Left ventricle myocardium inferior (tissue), 1 donor: Measurements from ENCODE around the gene PADI6. TPM values are rescaled to one million over a fixed set of nuclear protein-coding genes. Genes with fewer than 3 reads are reported as not detected.

ENCODE experiments used
- DNase-seq: peaks from one replicate; pipeline ENCODE4 v3.0.0-alpha.2; 2020
- H3K27ac ChIP-seq: fragments of 200-600 bp; replicated peaks from 2 replicates; pipeline ENCODE4 v1.8.0; 2021
- H3K27me3 ChIP-seq: fragments of 200-600 bp; 2 replicates; pipeline ENCODE4 v1.8.0; 2021; ENCODE audit warnings: low read depth
- H3K36me3 ChIP-seq: fragments of 200-600 bp; 2 replicates; pipeline ENCODE4 v1.8.0; 2021
- H3K4me1 ChIP-seq: fragments of 200-600 bp; 2 replicates; pipeline ENCODE4 v1.8.0; 2021
- H3K4me3 ChIP-seq: fragments of 200-600 bp; 2 replicates; pipeline ENCODE4 v1.8.0; 2021; ENCODE audit warnings: mild to moderate bottlenecking, moderate library complexity
- H3K9me3 ChIP-seq: fragments of 200-600 bp; replicated peaks from 2 replicates; pipeline ENCODE4 v1.8.0; 2021
- CTCF ChIP-seq: fragments of 200-600 bp; IDR thresholded peaks from 2 replicates; pipeline ENCODE4 v1.8.0; 2021; ENCODE audit warnings: antibody characterized with exemption, mild to moderate bottlenecking, borderline replicate concordance
- intact Hi-C: fragments of 100-400 bp; cut with micrococcal nuclease; formaldehyde crosslinking; loops from one replicate; pipeline ENCODE4 v1.11.0; 2022
- long read RNA-seq: library from polyadenylated mRNA; unstranded; transcript quantifications from one replicate; pipeline ENCODE4 v2.0.0, GENCODE V29; 2021
- total RNA-seq: library from RNA; stranded (reverse); fragmentation: NEBNext Ultra II Directional; extraction: Animal tissue kit (Norgen Biotek cat#: 25700); gene quantifications from one replicate; pipeline ENCODE4 v1.2.1, GENCODE V29; 2021
- donor health status: DM: no; HTN: yes; CAD: no; lungs with severe emphysema.

The PADI6 gene
- not detected for total RNA-seq
- long read RNA-seq, result 0 reads

- Histone ChIP-seq H3K9me3 (no peaks in the 10 kb centered on the region), H3K36me3 (no peaks in the 10 kb centered on the region), H3K27me3 (peaks cover 96% of the 10 kb centered on the region), H3K4me1 (no peaks in the 10 kb centered on the region), H3K4me3 (no peak within 1 kb of the TSS), H3K27ac (no peak within 1 kb of the TSS)
- DNase-seq, result no peak
- TF ChIP-seq CTCF, result no peak
- intact Hi-C loops, result no loop called here
Observed at GRCh38 chr1:17371896-17372295, at the start of gene PADI6. Gene PADI6, plus strand, starts transcription at chr1:17372196. Its CDS starts 50 bp downstream, at chr1:17372246.

- Histone ChIP-seq H3K27me3 (peaks cover 77% of the 10 kb centered on the region), H3K4me3 (no peak overlapping the region), H3K27ac (no peak overlapping the region), H3K9me3 (peaks cover 9% of the 10 kb centered on the region), H3K4me1 (no peaks in the 10 kb centered on the region), H3K36me3 (no peaks in the 10 kb centered on the region)
- intact Hi-C loops, result no loop called here
- TF ChIP-seq CTCF, result no peak
- no peak for DNase-seq
Observed at GRCh38 chr1:17328855-17329254, 43.1 kb upstream of the PADI6 start.

GRCh38 chr1:17329610-17330009, 42.4 kb upstream of the PADI6 start:
- no peaks in the 10 kb centered on the region for H3K36me3 ChIP-seq
- H3K27ac ChIP-seq, result no peak overlapping the region
- peaks cover 78% of the 10 kb centered on the region for H3K27me3 ChIP-seq
- H3K4me1 ChIP-seq, result no peaks in the 10 kb centered on the region
- H3K9me3 ChIP-seq, result peaks cover 5% of the 10 kb centered on the region
- H3K4me3 ChIP-seq, result no peak overlapping the region
- no peak for DNase-seq
- intact Hi-C loops, result no loop called here
- TF ChIP-seq CTCF, result no peak

GRCh38 chr1:17330856-17331255, 41.1 kb upstream of the PADI6 start:
- no peak overlapping the region for H3K27ac ChIP-seq
- intact Hi-C loops, result no loop called here
- no peaks in the 10 kb centered on the region for H3K9me3 ChIP-seq
- no peak overlapping the region for H3K4me3 ChIP-seq
- peaks cover 90% of the 10 kb centered on the region for H3K27me3 ChIP-seq
- no peaks in the 10 kb centered on the region for H3K36me3 ChIP-seq
- DNase-seq, result no peak
- TF ChIP-seq CTCF, result no peak
- H3K4me1 ChIP-seq, result no peaks in the 10 kb centered on the region

GRCh38 chr1:17333081-17333480, 38.9 kb upstream of the PADI6 start:
- intact Hi-C loops, result no loop called here
- H3K27me3 ChIP-seq, result peaks cover 88% of the 10 kb centered on the region
- H3K9me3 ChIP-seq, result no peaks in the 10 kb centered on the region
- TF ChIP-seq CTCF, result no peak
- no peak overlapping the region for H3K4me3 ChIP-seq
- no peak for DNase-seq
- H3K4me1 ChIP-seq, result no peaks in the 10 kb centered on the region
- H3K27ac ChIP-seq, result no peak overlapping the region
- no peaks in the 10 kb centered on the region for H3K36me3 ChIP-seq
